ENCODE measurements around the gene FOXN4.

FOXN4 gene

DNA sequence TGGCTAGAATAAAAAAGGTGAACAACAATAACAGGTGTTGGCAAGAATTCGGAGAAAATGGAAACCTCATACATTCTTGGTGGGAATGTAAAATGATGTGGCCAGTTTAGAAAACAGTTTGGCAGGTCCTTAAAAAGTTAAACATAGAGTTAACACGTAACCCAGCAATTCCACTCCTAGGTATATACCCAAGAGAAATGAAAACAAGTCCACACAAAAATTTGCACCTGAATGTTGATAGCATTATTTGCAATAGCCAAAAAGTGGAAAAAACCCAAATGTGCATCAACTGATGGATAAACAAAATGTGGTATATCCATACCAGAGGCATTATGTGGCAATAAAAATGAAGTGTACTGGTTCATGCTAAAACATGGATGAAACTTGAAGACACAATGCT, 36.3 kb upstream of the FOXN4 start:
- TF ChIP-seq, protein P1, sequence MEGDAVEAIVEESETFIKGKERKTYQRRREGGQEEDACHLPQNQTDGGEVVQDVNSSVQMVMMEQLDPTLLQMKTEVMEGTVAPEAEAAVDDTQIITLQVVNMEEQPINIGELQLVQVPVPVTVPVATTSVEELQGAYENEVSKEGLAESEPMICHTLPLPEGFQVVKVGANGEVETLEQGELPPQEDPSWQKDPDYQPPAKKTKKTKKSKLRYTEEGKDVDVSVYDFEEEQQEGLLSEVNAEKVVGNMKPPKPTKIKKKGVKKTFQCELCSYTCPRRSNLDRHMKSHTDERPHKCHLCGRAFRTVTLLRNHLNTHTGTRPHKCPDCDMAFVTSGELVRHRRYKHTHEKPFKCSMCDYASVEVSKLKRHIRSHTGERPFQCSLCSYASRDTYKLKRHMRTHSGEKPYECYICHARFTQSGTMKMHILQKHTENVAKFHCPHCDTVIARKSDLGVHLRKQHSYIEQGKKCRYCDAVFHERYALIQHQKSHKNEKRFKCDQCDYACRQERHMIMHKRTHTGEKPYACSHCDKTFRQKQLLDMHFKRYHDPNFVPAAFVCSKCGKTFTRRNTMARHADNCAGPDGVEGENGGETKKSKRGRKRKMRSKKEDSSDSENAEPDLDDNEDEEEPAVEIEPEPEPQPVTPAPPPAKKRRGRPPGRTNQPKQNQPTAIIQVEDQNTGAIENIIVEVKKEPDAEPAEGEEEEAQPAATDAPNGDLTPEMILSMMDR (IDR thresholded peaks at IDR 0.05): no peak

- TF ChIP-seq, protein P1 (IDR thresholded peaks at IDR 0.05): no peak
Measured at GRCh38 chr12:109343677-109344076, 34.6 kb upstream of the FOXN4 start.

GRCh38 chr12:109336593-109336992, 27.5 kb upstream of the FOXN4 start:
- TF ChIP-seq, protein P1 (IDR thresholded peaks at IDR 0.05): no peak

DNA sequence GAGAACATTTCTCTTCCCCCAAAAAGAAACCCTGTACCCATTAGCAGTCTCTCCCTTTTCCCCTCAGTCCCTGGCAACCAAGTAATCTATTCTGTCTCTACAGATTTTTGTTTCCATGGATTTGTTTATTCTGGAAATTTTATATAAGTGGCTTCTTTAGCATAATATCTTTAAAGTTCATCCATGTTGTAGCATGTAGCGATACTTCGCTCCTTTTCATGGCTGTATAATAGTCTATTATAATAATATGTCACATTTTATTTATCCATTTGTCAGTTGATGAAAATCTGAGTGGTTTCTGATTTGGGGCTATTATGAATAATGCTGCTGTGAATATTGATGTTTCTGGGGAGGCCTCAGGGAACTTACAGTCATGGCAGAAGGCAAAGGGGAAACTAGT, 25.8 kb upstream of the FOXN4 start:
- TF ChIP-seq, protein P1 (IDR thresholded peaks at IDR 0.05): no peak

GRCh38 chr12:109331301-109331952, 22.3 kb upstream of the FOXN4 start:
- TF ChIP-seq, protein P1 (IDR thresholded peaks at IDR 0.05): no peak

GRCh38 chr12:109330282-109331230, 21.5 kb upstream of the FOXN4 start:
- TF ChIP-seq, protein P1 (IDR thresholded peaks at IDR 0.05): no peak

DNA sequence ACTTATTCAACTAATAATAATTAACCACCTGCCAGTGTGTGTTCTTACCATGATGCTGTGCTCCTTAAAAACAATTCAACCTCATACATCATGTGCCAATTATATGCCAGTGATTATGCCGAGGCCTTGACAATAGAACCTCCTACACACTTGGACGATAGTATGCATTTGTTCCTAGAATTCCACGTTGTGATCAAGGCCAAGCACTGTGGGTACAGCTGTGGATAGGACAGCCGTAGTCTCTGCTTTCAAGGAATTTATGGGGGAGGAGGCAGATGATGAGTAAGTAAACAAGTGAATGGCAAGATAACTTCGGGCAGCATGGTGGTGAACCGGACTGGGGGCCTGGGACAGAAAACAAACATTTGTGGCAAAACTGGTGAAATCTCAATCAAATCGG, 20.6 kb upstream of the FOXN4 start:
- TF ChIP-seq, protein P1 (IDR thresholded peaks at IDR 0.05): no peak
